Measurements from ENCODE around the gene CELF6. TPM values are rescaled to one million over a fixed set of nuclear protein-coding genes. Genes with fewer than 3 reads are reported as not detected.

Gene CELF6
- polyA plus RNA-seq, 1 of the 3 experiments (the other 2 are of a cell fraction) = 0.20 TPM

- TF ChIP-seq FOXM1 (IDR thresholded peaks at IDR 0.05; ENCODE audit: low read depth) = no peak
- no peak for TF ChIP-seq USF1 (IDR thresholded peaks at IDR 0.05; ENCODE audit: borderline replicate concordance, low read depth)
- no peak for TF ChIP-seq MEF2A (IDR thresholded peaks at IDR 0.05; ENCODE audit: borderline replicate concordance, low read depth)
- no peak for TF ChIP-seq RCOR1 (IDR thresholded peaks at IDR 0.05; ENCODE audit: low read length)
- no peak for TF ChIP-seq SIN3A (IDR thresholded peaks at IDR 0.05; ENCODE audit: borderline replicate concordance, low read depth, low read length)
- TF ChIP-seq RXRA (IDR thresholded peaks at IDR 0.05; ENCODE audit: borderline replicate concordance, low read depth) = no peak
- no peak for TF ChIP-seq EZH2phosphoT487 (IDR thresholded peaks at IDR 0.05; ENCODE audit: borderline replicate concordance, low read depth)
- no peak for TF ChIP-seq TCF12 (IDR thresholded peaks at IDR 0.05)
- no peak for TF ChIP-seq CTCF (IDR thresholded peaks at IDR 0.05)
- TF ChIP-seq NFIC (IDR thresholded peaks at IDR 0.05; ENCODE audit: borderline replicate concordance) = no peak
- no peak for TF ChIP-seq RFX5 (IDR thresholded peaks at IDR 0.05; ENCODE audit: low read length)
- no peak for TF ChIP-seq REST (IDR thresholded peaks at IDR 0.05; ENCODE audit: low read depth, low read length)
- Histone ChIP-seq H3K4me3 (ENCODE audit: low read depth in 2 of 2, low read length in 1 of 2) (no peak overlapping the region), H4K20me1 (ENCODE audit: insufficient read depth) (no peaks in the 10 kb centered on the region), H3K79me2 (ENCODE audit: insufficient read depth) (no peaks in the 10 kb centered on the region), H3K27ac (ENCODE audit: low read depth in 2 of 2, low read length in 1 of 2) (no peak overlapping the region), H3K36me3 (replicated peaks in 1 of 2; ENCODE audit: control insufficient read depth in 1 of 2, insufficient read depth in 2 of 2, low read length in 1 of 2) (peaks cover 37 to 50% of the 10 kb centered on the region in 2 experiments), H3K9me2 (no peaks in the 10 kb centered on the region), H3K9ac (no peak overlapping the region), H3K4me2 (no peak overlapping the region), H3K27me3 (ENCODE audit: insufficient read depth) (no peaks in the 10 kb centered on the region), H2AFZ (ENCODE audit: low read depth) (no peak overlapping the region), H3K4me1 (ENCODE audit: control insufficient read depth in 1 of 2, insufficient read depth in 2 of 2, low read depth in 1 of 2, low read length in 1 of 2) (peaks cover 0 to 4% of the 10 kb centered on the region in 2 experiments; a peak in 2 of 4 replicates), H3F3A (replicated peaks; ENCODE audit: insufficient read depth) (peaks cover 15% of the 10 kb centered on the region), H3K9me3 (no peaks in the 10 kb centered on the region)
- WGBS (ENCODE audit: low lambda C conversion rate) = 67% methylated on average over 2 of the region's 2 CpGs
- DNase-seq = no peak
- POLR2A ChIA-PET = interaction anchor here (1.3 kb wide), 2 partner anchors 9 to 12 kb away, joined by 3 to 6 read pairs; partner anchors contain the start of gene PKM
- CTCF ChIA-PET = interaction anchor here (1.1 to 1.5 kb wide), 2 partner anchors 9 to 43 kb away, joined by 3 to 5 read pairs; no protein-coding TSS in a partner anchor
These were observed 77.1 kb downstream of the CELF6 start for GRCh38 chr15:72242775-72243370.
